Liver (tissue), 2 donors: Measurements from ENCODE around the gene FAM221B.

Source experiments
- FOXA2 ChIP-seq: IDR thresholded peaks from 2 replicates; pipeline ENCODE4 v1.6.1; 2016; ENCODE audit warnings: antibody characterized with exemption
- YY1 ChIP-seq: IDR thresholded peaks from 2 replicates; pipeline ENCODE4 v1.6.1; 2016; ENCODE audit warnings: antibody characterized with exemption, mild to moderate bottlenecking
- TF ChIP-seq, protein P1 (sequence below): fragments of 150-350 bp; IDR thresholded peaks from 2 replicates; pipeline ENCODE4 v1.5.1; 2017; ENCODE audit warnings: improper control_type of control experiment, low read depth, low read length; ENCODE audit not compliant: missing input control
- donor health status: healthy.

DNA sequence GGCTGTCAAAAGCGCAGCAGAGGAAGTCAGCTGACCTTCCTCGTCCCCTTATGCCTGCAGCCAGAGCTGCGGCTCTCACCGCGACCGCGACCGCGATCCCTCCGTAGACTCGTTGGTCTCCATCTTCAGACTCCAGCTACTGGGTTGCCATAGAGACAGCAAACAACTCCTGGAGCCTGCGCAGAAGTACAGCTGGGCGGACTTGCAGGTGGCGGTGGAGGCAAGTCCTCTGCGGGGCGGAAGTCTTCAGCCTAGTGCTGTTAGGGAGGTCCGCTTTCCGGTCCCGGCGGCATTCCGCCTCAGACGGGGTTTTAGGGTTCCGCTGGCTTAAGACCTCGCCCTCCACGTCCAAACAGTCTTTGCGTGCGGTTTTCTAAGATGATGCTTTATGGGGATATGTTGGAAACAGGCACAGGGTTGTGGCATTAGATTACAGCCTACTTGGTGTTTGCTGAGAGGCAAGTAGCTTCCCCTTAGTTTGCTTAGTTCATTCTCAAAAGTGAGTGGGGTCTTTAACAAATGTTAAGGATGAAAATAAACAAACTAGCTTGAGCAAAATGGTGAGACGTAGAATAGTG lies 16.4 kb downstream of the FAM221B start, which contains the start of gene SPAG8:
- TF ChIP-seq, protein P1, sequence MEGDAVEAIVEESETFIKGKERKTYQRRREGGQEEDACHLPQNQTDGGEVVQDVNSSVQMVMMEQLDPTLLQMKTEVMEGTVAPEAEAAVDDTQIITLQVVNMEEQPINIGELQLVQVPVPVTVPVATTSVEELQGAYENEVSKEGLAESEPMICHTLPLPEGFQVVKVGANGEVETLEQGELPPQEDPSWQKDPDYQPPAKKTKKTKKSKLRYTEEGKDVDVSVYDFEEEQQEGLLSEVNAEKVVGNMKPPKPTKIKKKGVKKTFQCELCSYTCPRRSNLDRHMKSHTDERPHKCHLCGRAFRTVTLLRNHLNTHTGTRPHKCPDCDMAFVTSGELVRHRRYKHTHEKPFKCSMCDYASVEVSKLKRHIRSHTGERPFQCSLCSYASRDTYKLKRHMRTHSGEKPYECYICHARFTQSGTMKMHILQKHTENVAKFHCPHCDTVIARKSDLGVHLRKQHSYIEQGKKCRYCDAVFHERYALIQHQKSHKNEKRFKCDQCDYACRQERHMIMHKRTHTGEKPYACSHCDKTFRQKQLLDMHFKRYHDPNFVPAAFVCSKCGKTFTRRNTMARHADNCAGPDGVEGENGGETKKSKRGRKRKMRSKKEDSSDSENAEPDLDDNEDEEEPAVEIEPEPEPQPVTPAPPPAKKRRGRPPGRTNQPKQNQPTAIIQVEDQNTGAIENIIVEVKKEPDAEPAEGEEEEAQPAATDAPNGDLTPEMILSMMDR = no peak
- no peak for TF ChIP-seq FOXA2
- TF ChIP-seq YY1 = peak; percentile 67
